ENCODE results near the gene BANK1.

The BANK1 gene

GRCh38 chr4:101790521-101791181 is at the start of gene BANK1:
Gene BANK1 (plus strand): TSS chr4:101790730. CDS start chr4:101790881, 151 bp downstream.
- peak; percentile 31 for DNase-seq

- DNase-seq: no peak
Measured at GRCh38 chr4:101753721-101754120, 36.8 kb upstream of the BANK1 start.

GRCh38 chr4:101756181-101756580 is 34.3 kb upstream of the BANK1 start:
- DNase-seq: no peak

GRCh38 chr4:101761405-101761804 is 29.1 kb upstream of the BANK1 start:
- no peak for DNase-seq

GRCh38 chr4:101762025-101762424 is 28.5 kb upstream of the BANK1 start:
- no peak for DNase-seq

- no peak for DNase-seq
Measured at GRCh38 chr4:101762534-101762933, 28.0 kb upstream of the BANK1 start.

GRCh38 chr4:101763576-101763975 is 27.0 kb upstream of the BANK1 start:
- DNase-seq: no peak

GRCh38 chr4:101774807-101775206 is 15.7 kb upstream of the BANK1 start:
- DNase-seq: no peak

GRCh38 chr4:101777431-101777830 is 13.1 kb upstream of the BANK1 start:
- DNase-seq: no peak

- no peak for DNase-seq
Measured at GRCh38 chr4:101780284-101780683, 10.2 kb upstream of the BANK1 start.

- DNase-seq: no peak
Measured at GRCh38 chr4:101782546-101782945, 8.0 kb upstream of the BANK1 start.

GRCh38 chr4:101784957-101785356 is 5.6 kb upstream of the BANK1 start:
- DNase-seq: no peak

- no peak for DNase-seq
Measured at GRCh38 chr4:101785486-101785885, 5.0 kb upstream of the BANK1 start.

- DNase-seq: no peak
Measured at GRCh38 chr4:101787701-101788316, 2.7 kb upstream of the BANK1 start.

GRCh38 chr4:101791182-101791558 is 640 bp downstream of the BANK1 start:
- no peak for DNase-seq

- DNase-seq: no peak
Measured at GRCh38 chr4:101792056-101792590, 1.6 kb downstream of the BANK1 start.

GRCh38 chr4:101793397-101793796 is 2.9 kb downstream of the BANK1 start:
- no peak for DNase-seq

- no peak for DNase-seq
Measured at GRCh38 chr4:101794806-101795205, 4.3 kb downstream of the BANK1 start.

GRCh38 chr4:101795704-101796103 is 5.2 kb downstream of the BANK1 start:
- no peak for DNase-seq

GRCh38 chr4:101801958-101802357 is 11.4 kb downstream of the BANK1 start:
- DNase-seq: no peak

- no peak for DNase-seq
Measured at GRCh38 chr4:101806914-101807313, 16.4 kb downstream of the BANK1 start.

GRCh38 chr4:101807351-101807750 is 16.8 kb downstream of the BANK1 start:
- no peak for DNase-seq

GRCh38 chr4:101813604-101814003 is 23.1 kb downstream of the BANK1 start:
- DNase-seq: no peak

GRCh38 chr4:101818362-101818761 is 27.8 kb downstream of the BANK1 start:
- DNase-seq: no peak

GRCh38 chr4:101823864-101824263 is 33.3 kb downstream of the BANK1 start:
- no peak for DNase-seq
